ENCODE results near the gene PTRH1.

The PTRH1 gene

DNA sequence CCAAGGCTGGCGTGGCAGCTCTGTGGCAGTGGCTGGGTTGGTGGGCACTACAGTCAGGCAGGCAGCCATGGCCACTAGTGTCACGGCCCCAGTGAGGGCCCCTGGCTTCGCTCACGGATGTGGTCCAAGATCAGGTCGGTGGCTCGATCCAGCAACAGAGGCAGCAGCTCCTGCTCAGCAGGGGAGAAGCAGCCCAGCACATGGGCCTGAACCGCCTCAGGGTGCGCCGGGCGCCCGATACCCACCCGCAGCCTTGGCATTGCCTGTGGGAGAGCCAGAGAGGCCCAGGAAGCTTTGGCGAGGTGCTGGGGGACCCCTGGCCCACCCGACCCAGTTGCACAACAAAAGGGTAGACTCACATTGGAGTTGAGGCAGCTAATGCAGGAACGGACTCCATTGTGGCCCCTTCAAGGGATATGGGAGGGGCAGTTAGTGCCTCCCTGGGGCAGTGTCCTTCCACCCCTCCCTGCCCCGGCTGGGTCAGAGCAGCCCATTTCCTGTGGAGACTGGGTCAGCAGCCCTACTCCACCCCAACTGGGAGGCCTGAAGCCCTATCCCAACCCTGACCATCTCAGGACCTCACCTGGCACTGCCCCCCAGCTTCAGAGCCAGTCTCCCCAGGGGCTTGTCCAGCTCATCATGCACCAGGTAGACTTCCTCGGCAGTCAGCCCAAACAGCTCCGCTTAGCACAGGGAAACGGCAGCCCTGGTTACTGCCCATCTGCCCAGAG, 1.3 kb downstream of the PTRH1 start:
- DNase-seq (no peak), ATAC-seq (ENCODE audit: insufficient read depth, low read depth) (no peak)
- Histone ChIP-seq H3K9me3 (ENCODE audit: insufficient read depth, low read length, severe bottlenecking) (no peaks in the 10 kb centered on the region), H3K4me3 (ENCODE audit: low read depth in 1 of 2, low read length in 2 of 2) (peak overlapping the region in 1 of 2 experiments; percentile 42; a peak in 2 of 4 replicates), H3K4me1 (ENCODE audit: insufficient read depth, low read length) (peaks cover 42% of the 10 kb centered on the region), H2AFZ (ENCODE audit: low read depth, low read length) (no peak overlapping the region), H3K36me3 (ENCODE audit: insufficient read depth, low read length) (no peaks in the 10 kb centered on the region), H4K20me1 (ENCODE audit: insufficient read depth, low read length) (peaks cover 16% of the 10 kb centered on the region), H3K27ac (ENCODE audit: low read length) (no peak overlapping the region), H3K79me2 (ENCODE audit: insufficient read depth, low read length) (no peaks in the 10 kb centered on the region), H3K27me3 (ENCODE audit: insufficient read depth, low read length, poor library complexity) (no peaks in the 10 kb centered on the region), H3K4me2 (ENCODE audit: insufficient read depth, low read length) (peak overlapping the region; percentile 77), H3K9ac (ENCODE audit: low read depth, low read length) (no peak overlapping the region)
- no peak for TF ChIP-seq EZH2 (IDR thresholded peaks at IDR 0.05; ENCODE audit: borderline replicate concordance, low read depth, low read length, severe bottlenecking)
- TF ChIP-seq, protein P1, sequence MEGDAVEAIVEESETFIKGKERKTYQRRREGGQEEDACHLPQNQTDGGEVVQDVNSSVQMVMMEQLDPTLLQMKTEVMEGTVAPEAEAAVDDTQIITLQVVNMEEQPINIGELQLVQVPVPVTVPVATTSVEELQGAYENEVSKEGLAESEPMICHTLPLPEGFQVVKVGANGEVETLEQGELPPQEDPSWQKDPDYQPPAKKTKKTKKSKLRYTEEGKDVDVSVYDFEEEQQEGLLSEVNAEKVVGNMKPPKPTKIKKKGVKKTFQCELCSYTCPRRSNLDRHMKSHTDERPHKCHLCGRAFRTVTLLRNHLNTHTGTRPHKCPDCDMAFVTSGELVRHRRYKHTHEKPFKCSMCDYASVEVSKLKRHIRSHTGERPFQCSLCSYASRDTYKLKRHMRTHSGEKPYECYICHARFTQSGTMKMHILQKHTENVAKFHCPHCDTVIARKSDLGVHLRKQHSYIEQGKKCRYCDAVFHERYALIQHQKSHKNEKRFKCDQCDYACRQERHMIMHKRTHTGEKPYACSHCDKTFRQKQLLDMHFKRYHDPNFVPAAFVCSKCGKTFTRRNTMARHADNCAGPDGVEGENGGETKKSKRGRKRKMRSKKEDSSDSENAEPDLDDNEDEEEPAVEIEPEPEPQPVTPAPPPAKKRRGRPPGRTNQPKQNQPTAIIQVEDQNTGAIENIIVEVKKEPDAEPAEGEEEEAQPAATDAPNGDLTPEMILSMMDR (IDR thresholded peaks at IDR 0.05; ENCODE audit: borderline replicate concordance, extremely low read depth, low read length, poor library complexity, severe bottlenecking) = no peak

DNA sequence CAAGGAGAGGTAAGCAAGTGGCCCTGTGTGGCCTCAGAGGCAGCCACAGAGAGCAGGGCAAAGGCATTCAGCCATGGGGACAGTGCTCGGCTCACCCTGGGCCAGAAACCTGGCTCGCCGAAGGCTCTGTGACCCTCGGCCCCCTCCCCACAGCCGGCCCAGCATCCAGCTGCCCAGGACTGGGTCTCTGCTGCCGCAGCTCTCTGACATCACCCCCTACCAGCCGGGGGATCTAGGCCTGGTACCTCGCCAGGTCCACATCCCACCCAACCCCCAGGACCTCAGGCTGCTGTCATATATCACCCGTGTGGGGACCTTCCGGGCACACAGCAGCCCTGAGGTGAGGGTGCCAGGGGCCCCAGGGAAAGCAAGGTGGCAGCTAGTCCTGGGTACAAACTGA, 2.6 kb downstream of the PTRH1 start:
- no peak for DNase-seq
- TF ChIP-seq, protein P1 (IDR thresholded peaks at IDR 0.05; ENCODE audit: borderline replicate concordance, extremely low read depth, low read length, poor library complexity, severe bottlenecking) = no peak
- TF ChIP-seq EZH2 (IDR thresholded peaks at IDR 0.05; ENCODE audit: borderline replicate concordance, low read depth, low read length, severe bottlenecking) = no peak

GRCh38 chr9:127712371-127712770, 3.1 kb downstream of the PTRH1 start:
- Histone ChIP-seq H3K27me3 (ENCODE audit: insufficient read depth, low read length, poor library complexity) (no peaks in the 10 kb centered on the region), H3K36me3 (ENCODE audit: insufficient read depth, low read length) (no peaks in the 10 kb centered on the region), H4K20me1 (ENCODE audit: insufficient read depth, low read length) (peaks cover 16% of the 10 kb centered on the region), H3K27ac (ENCODE audit: low read length) (no peak overlapping the region), H3K4me2 (ENCODE audit: insufficient read depth, low read length) (no peak overlapping the region), H3K4me1 (ENCODE audit: insufficient read depth, low read length) (peaks cover 34% of the 10 kb centered on the region), H3K4me3 (ENCODE audit: low read depth in 1 of 2, low read length in 2 of 2) (no peak overlapping the region), H3K79me2 (ENCODE audit: insufficient read depth, low read length) (no peaks in the 10 kb centered on the region), H2AFZ (ENCODE audit: low read depth, low read length) (no peak overlapping the region), H3K9me3 (ENCODE audit: insufficient read depth, low read length, severe bottlenecking) (no peaks in the 10 kb centered on the region), H3K9ac (ENCODE audit: low read depth, low read length) (no peak overlapping the region)
- DNase-seq = no peak
- no peak for TF ChIP-seq EZH2 (IDR thresholded peaks at IDR 0.05; ENCODE audit: borderline replicate concordance, low read depth, low read length, severe bottlenecking)
- TF ChIP-seq, protein P1 (IDR thresholded peaks at IDR 0.05; ENCODE audit: borderline replicate concordance, extremely low read depth, low read length, poor library complexity, severe bottlenecking) = no peak
- no peak for ATAC-seq (ENCODE audit: insufficient read depth, low read depth)

More for the DNA sequence above, 2.6 kb downstream of the PTRH1 start:
- Histone ChIP-seq H3K27me3 (ENCODE audit: insufficient read depth, low read length, poor library complexity) (no peaks in the 10 kb centered on the region), H3K9me3 (ENCODE audit: insufficient read depth, low read length, severe bottlenecking) (no peaks in the 10 kb centered on the region), H3K9ac (ENCODE audit: low read depth, low read length) (no peak overlapping the region), H3K79me2 (ENCODE audit: insufficient read depth, low read length) (no peaks in the 10 kb centered on the region), H3K4me1 (ENCODE audit: insufficient read depth, low read length) (peaks cover 34% of the 10 kb centered on the region), H3K4me3 (ENCODE audit: low read depth in 1 of 2, low read length in 2 of 2) (no peak overlapping the region), H4K20me1 (ENCODE audit: insufficient read depth, low read length) (peaks cover 16% of the 10 kb centered on the region), H3K27ac (ENCODE audit: low read length) (no peak overlapping the region), H3K36me3 (ENCODE audit: insufficient read depth, low read length) (no peaks in the 10 kb centered on the region), H3K4me2 (ENCODE audit: insufficient read depth, low read length) (no peak overlapping the region), H2AFZ (ENCODE audit: low read depth, low read length) (no peak overlapping the region)
- no peak for ATAC-seq (ENCODE audit: insufficient read depth, low read depth)
